Stimulated activated CD8-positive, alpha-beta memory T cell treated with anti-CD3 and anti-CD28 coated beads, Interleukin-4, amount 100 ng/mL, for 24 hours (primary cell): ENCODE data around the gene UBR7.
"Not testable (repeated sequence)": the region's sequence is repeated elsewhere in the genome, so short reads cannot be mapped to it uniquely, and the experiment has no call there.

Experiments used
- DNase-seq: peaks from one replicate; pipeline ENCODE4 v3.0.0-alpha.2; 2020; ENCODE audit warnings: low read depth

The UBR7 gene, protein sequence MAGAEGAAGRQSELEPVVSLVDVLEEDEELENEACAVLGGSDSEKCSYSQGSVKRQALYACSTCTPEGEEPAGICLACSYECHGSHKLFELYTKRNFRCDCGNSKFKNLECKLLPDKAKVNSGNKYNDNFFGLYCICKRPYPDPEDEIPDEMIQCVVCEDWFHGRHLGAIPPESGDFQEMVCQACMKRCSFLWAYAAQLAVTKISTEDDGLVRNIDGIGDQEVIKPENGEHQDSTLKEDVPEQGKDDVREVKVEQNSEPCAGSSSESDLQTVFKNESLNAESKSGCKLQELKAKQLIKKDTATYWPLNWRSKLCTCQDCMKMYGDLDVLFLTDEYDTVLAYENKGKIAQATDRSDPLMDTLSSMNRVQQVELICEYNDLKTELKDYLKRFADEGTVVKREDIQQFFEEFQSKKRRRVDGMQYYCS

DNA sequence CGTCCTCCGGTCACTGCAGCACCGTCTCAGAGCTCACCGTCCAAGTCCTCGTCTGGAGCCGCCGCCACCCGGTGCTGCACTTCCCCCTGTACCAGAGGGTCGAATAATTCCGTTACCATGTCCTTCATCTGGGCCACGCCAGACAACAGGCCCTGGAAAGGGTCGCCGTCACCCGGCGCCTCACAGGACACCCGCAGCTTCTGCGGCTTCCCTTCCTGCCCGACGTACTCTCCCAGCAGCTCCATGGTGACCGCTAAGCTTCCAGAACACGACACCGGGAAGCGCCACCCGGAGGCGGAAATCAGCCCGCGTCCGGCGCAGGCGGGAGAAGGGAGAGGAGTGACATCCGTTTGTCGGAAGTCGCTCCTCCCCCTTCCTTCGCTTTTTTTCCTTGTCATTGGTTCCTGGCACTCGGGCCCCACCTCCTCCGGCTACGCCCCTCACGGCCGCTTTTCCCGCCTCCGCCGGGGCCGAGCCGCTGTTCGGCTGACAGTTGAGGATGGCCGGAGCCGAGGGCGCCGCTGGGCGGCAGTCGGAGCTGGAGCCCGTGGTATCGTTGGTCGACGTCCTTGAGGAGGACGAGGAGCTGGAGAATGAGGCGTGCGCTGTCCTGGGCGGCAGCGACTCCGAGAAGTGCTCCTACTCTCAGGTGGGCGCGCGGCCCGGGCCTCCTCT, at the start of gene UBR7, which contains the start of gene GON7:
Gene UBR7 (plus strand): TSS at position 464 of the 675 bp plus-strand sequence. CDS start 36 bp downstream, at position 500.
Gene GON7 (minus strand): TSS at position 273 of the 675 bp plus-strand sequence. CDS start 28 bp downstream, at position 245.
- DNase-seq, result peak; percentile 82

DNA sequence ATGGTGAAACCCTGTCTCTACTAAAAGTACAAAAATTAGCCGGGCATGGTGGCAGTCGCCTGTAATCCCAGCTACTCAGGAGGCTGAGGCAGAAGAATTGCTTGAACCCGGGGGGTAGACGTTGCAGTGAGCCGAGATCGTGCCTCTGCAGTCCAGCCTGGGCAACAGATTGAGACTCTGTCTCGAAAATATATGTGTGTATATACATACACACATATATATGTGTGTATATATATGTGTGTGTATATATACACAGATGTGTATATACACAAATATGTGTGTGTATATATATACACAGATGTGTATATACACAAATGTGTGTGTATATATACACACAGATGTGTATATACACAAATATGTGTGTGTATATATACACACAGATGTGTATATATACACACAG, 48.7 kb upstream of the UBR7 start:
- DNase-seq, result not testable (repeated sequence)

DNA sequence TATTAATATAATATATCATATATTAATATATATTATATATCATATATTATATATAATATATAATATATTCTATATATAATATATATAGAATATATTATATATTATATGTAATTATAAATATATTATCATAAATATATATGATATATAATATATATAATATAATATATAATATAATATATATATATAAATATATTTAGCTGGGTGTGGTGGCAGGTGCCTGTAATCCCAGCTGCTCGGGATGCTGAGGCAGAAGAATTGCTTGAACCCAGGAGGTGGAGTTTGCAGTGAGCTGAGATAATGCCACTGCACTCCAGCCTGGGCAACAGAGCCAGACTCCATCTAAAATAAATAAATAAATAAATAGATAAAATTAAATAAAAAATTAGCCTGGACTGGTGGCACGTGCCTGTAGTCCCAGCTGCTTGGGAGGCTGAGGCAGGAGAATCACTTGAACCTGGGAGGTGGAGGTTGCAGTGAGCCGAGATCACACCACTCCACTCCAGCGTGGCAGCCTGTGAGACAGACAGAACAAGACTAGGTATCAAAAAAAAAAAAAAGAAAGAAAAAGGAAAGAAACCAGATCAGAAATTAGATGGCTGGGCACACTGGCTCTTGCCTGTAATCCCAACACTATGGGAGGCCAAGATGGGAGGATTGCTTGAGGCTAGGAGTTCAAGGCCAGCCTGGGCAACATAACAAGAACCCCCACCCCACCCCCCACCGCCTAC, 47.3 kb upstream of the UBR7 start:
- DNase-seq, result not testable (repeated sequence)

DNA sequence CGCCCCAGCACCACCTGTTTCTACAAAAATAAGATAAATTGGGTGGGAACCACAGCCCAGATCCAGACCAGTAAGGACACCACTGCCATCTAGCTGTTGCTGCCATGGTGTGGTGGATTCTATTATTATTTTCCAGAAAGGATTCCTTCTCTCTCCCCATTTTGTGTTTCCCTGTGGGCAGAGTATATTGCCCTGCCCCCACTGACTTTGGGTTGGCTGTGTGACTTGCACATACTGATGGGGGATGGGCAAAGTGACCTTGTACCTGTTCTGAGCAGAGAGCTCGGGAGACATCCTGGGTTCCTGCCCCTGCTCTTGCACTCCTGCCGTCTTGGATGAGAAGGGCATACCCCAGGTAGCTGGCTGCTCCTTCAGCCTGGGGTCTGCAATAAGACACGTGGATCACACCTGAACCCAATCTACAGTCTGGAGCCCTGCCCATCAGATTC, 46.7 kb upstream of the UBR7 start:
- DNase-seq, result no peak

DNA sequence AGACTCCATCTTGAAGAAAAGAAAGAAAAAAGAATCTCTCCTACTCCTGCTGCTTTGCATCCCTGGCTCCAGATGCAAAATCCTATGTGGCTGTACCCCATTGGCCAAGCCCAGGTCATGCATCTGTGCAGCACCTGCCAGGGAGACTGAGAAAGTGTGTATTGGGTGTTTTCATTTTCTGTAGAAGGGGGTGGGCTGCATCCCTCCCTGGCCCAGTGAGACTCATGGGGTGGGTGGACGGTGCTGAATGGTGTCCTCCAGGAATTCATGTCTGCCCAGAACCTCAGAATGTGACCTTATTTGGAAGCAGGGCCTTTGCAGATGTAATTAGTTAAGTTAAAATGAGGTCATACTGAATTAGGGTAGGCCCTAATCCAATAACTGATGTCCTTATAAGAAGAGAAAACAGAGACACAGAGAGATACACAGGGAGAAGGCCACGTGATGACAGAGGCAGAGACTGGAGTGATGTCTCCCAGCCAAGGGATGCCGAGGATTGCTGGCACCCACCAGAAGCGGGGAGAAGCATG, 45.6 kb upstream of the UBR7 start:
- DNase-seq, result no peak

DNA sequence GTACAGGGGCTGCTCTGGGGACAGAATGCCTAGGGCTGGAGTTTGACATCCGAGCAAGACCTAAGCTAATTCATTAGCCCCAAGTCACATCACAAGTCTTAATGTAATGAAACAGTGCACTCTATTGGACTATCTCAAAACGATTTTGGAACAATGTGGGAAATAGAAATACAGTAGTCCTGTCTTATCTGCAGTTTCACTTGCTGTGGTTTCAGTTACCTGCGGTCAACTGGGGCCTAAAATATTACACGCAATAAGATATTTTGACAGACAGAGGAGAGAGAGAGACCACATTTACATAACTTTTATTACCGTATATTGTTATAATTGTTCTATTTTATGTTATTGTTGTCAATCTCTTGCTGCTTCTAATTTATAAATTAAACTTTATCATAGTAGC, 43.5 kb upstream of the UBR7 start:
- no peak for DNase-seq

DNA sequence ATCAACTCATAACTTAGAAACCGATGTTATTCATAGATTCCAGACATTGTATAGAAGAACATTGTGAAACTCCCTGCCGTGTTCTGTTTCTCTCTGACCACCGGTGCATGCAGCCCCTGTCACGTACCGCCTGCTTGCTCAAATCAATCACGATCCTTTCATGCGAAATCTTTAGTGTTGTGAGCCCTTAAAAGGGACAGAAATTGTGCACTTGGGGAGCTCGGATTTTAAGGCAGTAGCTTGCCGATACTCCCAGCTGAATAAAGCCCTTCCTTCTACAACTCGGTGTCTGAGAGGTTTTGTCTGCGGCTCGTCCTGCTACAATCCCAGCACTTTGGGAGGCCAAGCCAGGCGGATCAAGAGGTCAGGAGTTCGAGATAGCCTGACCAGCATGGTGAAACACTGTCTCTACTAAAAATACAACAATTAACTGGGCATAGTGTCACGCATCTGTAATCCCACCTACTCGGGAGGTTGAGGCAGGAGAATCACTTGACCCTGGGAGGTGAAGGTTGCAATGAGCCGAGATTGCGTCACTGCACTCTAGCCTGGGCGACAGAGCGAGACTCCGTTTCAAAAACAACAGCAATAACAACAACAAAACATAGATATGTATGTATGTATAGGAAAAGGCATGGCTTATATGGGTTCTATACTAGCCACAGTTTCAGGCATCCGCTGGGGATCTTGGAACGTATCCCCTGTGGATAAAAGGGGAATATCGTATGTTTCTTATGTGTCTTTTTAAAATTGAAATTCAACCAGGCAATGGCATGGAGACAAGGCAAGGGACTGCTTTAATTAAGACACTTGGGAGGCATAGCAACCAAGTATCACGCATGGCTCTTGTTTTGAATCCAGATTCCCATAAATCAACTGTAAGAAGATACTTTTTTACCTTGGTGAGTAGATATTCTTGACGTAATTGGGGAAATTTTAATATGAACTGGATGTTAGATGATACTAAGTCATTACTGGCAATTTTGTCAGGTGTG, 41.5 kb upstream of the UBR7 start:
- not testable (repeated sequence) for DNase-seq

DNA sequence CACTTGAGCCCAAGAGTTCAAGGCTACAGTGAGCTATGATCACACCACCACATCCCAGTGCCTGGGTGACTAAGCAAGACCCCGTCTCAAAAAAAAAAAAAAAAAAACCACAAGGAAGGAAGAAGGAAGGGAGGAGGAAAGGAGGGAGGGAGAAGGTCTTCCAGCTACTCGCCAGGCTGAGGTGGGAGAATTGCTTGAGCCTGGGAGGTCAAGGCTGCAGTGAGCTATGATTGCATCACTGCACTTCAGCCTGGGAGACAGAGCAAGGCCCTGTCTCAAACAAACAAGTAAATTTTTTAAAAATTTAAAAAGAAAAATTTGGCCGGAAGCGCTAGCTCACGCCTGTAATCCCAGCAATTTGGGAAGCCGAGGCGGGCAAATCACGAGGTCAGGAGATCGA, 38.4 kb upstream of the UBR7 start:
- DNase-seq, result not testable (repeated sequence)

DNA sequence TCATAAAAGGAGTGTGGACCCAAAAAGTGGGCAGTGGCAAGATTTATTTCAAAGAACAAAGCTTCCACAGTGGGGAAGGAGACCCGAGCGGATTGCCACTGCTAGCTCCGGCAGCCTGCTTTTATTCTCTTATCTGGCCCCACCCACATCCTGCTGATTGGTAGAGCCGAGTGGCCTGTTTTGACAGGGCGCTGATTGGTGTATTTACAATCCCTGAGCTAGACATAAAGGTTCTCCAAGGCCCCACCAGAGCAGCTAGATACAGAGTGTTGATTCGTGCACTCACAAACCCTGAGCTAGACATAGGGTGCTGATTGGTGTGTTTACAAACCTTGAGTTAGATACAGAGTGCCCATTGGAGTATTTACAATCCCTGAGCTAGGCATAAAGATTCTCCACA, 37.4 kb upstream of the UBR7 start:
- not testable (repeated sequence) for DNase-seq

DNA sequence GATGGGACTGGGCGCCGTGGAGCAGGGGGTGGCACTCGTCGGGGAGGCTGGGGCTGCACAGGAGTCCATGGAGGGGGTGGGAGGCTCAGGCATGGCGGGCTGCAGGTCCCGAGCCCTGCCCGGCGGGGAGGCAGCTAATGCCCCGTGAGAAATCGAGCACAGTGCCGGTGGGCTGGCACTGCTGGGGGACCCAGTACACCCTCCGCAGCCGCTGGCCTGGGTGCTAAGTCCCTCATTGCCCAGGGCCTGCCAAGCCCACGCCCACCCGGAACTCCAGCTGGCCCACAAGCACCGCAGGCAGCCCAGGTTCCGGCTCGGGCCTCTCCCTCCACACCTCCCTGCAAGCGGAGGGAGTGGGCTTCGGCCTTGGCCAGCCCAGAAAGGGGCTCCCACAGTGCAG, 36.9 kb upstream of the UBR7 start:
- DNase-seq, result not testable (repeated sequence)

DNA sequence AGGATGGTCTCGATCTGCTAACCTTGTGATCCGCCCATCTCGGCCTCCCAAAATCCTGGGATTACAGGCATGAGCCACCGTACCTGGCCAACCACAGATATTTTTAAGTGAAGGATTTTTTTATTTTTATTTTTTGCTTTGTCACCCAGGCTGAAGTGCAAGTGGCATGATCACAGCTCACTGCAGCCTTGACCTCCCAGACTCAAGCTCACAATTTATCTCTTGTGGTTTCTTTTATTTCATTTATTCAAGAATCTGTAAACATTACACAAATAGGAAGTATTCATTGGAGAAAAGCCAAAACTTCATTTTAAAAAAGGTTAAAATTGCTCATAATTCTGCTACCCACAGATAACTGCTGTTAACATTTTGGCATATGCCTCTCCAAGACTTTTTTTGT, 35.7 kb upstream of the UBR7 start:
- no peak for DNase-seq

DNA sequence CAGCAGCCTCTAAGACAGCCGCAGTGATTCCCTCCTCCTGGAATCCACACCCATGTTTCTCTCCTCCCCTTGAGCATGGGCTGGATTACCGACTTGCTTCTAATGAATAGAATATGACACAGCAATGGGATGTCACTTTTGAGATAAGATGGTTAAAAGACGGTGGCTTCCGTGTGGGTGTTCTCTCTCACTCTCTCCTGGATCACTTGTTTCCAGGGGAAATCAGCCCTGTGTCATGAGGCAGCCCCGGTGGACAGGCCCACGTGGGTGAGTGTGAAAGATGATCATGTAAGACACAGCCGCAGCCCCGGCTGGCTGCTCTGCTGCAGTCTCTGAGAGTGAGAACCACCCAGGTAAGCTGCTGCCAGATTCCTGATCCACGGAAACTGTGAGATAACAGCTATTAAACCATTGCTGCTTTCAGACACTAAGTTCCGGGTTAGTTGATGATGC, 33.1 kb upstream of the UBR7 start:
- DNase-seq, result no peak

DNA sequence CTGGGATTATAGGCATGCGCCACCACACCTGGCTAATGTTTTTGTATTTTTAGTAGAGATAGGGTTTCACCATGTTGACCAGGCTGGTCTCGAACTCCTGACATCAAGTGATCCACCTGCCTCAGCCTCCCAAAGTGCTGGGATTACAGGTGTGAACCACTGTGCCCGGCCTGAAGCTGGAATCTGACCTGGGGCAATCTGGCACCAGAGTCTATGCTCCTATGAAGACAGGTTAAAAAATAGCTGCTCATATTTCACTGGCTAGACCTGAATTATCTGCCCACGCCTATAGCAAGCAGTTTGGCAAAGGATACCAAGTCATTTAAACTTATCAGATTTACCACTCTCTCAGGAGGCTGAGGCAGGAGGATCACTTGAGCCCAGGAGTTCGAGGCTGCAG, 32.3 kb upstream of the UBR7 start:
- not testable (repeated sequence) for DNase-seq

DNA sequence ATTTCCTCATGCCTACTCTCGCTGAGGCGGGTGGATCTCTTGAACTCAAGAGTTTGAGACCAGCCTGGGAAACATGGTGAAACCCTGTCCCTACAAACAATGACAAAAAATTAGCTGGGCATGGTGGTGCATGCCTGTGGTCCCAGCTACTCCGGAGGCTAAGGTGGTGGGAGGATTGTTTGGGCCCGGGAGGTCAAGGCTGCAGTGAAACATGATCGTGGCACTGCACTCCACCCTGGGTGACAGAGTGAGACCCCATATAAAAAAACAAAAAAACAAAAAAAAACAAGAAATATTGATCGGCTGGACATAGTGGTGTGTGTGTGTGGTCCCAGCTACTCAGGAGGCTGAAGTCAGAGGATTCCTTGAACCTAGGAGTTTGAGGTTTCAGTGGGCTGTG, 31.6 kb upstream of the UBR7 start:
- no peak for DNase-seq

DNA sequence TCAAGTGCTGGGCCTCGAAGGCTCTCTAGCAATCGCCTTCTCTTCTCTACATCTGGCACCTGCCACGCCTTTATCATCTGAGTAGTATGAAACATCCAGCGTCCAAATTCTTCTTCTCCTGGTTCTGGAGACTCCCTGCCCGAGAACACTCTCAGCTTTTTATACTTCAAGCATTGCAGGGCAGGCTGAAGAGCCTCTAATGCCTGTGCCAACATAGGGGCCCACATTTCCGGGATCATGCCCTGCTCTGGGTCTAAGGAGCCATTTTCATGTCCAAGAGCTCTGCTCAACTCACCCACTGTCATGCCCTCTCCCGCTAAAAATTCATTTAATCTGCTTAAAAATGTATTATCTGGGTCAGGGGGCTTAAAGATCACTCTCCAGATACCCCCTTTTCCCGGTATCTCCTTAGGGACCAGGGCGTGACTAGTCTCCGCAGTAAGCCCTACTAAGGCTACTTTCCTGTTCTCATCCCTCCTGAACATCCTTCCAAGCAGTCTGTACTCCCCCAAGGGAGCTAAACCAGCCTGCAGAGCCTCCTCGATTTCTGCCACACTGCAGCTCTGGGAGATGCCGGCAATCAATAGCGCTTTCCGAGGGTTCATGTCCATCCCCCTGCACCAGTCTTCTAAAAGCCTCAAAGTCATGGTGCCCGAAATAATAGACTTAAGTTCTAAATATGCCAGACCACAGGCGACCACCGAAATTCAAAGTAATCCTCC, 23.3 kb upstream of the UBR7 start:
- no peak for DNase-seq

DNA sequence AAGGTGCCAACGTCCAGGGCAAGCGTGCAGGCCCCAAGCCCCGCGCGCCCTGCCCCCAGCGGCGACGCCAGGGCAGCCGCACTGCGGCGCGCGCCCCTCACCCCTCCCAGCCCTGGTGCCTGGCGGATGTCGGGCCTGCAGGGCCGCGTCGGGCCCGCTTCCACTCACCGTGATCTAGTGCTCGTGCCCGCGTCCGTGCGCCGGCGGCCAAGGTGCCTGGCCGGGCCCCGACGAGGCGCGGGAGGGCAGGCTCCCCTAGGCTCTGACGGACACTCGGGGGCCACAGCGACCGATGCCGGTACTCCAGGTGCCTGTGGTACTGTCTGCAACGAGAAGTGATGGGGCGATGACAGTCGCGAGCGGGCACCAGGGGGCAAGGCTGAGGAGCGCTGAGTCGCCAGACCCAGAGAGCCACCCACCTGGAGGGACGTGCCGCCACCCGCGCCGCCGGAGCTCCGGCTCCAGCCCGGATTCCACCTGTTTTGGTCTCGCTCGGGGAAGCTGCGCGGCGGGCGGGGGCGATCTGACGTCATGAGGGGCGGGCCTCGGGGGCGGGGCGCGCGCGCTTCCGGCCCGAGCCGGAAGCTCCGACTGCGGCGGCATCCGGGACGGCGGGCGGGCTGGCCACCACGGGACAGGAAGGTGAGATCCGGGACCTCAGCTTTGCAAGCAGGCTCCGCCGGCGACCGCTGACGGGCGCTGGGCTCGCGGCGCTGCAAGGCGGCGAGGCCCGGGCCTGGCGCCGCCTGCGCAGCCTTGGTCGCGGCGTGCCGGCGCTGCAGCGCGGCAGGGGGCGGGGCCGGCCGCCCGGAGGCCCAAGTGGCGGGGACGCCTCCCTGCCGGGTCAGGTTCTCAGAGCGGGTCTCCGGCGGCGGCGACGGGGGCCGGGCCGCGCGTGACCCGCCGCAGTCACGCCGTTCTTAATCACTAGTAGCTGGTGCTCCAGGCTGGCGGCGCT, 22.4 kb upstream of the UBR7 start, which contains the start of the genes LYSET and MOAP1:
Gene LYSET (plus strand): TSS at position 927 of the 958 bp plus-strand sequence. CDS start 89 bp downstream, outside the sequence.
Gene MOAP1 (minus strand): TSS at position 507 of the 958 bp plus-strand sequence. CDS start 655 bp downstream, outside the sequence.
- DNase-seq, result peak; percentile 80

DNA sequence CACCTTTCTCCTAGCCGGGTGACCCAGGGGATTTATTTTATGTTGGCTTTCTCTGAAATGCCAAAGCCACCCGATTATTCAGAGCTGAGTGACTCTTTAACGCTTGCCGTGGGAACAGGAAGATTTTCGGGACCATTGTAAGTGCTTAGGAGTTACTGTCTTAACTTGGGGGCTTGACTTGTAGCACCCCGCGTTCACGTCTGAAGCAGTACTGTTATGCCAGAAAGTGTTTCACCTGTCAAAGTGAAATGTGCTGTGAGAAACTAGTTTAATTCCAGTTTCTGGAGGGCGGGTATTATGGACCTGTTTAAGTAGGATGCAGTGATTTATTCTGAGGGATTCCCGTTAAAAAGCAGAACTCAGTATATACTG, 21.7 kb upstream of the UBR7 start:
- no peak for DNase-seq

DNA sequence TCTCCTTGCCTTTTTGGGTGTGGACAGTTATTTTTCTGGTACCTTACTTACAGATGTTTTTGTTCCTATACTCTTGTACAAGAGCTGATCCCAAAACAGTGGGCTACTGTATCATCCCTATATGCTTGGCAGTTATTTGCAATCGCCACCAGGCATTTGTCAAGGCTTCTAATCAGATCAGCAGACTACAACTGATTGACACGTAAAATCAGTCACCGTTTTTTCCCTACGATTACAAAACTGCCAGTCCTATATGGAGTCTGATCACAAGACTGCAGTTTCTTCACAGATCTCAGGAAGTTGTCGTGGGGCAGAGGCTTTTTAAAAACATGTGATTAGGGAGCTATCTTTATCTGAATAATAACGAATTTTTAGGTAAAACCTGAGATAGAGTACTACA, 20.6 kb upstream of the UBR7 start:
- no peak for DNase-seq

DNA sequence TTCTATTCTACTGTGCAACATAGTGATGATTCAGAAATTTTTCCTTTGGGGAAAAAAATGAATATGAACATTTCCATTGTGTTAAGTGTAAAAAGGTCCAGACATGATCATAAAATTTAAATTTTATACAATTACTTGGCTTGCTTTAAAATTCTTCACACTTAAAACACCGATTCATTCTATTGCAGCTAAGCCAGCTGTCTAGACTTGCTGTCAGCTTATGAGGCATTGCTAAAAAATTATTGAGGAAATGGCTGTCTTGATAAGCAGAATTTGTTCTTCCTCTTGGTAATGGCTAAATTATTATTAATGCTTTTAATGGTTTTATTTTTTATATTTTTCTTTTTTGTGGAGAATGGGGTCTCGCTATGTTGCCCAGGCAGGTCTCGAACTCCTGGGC, 20.1 kb upstream of the UBR7 start:
- DNase-seq, result no peak
